GM21786 (cell line): ENCODE results near the gene GTF3C5.
"Not testable (repeated sequence)": the region's sequence is repeated elsewhere in the genome, so short reads cannot be mapped to it uniquely, and the experiment has no call there.

Source experiments
- ATAC-seq: cut with Tn5 transposase; IDR thresholded peaks from one replicate; pipeline ENCODE4 v1.9.1; 2021; ENCODE audit not compliant: unreplicated experiment

GTF3C5 gene

DNA sequence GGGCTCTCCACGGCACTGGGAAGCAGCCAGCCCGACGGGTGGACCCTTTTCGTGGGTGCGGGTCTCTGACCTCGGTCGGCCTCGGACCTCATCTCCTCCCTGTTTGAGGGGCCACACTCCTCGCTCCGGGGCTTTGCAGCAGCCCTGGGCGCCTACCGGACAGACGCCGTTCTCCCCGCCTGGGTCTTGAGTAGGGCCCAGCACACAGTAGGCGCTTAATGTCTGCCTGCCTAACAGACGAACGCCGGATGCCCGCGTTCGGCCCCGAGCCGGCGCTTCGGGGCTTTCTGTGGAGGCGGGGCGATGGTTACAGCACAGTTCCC lies 842 bp upstream of the GTF3C5 start:
- peak; percentile 5 for ATAC-seq

DNA sequence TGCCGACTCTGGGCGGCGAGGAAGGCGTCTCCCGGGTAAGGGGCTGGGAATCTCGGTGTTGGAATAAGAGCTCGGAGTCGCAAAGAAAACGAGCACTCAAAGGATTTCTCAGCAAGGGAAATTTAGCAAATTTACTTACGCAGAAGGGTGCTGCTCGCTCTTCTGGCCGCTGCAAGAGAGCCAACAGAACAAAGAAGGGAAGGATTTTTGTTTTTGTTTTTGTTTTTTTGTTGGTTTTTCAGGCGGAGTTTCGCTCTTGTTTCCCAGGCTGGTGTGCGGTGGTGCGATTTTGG lies 279 bp downstream of the GTF3C5 start:
- ATAC-seq = no peak

DNA sequence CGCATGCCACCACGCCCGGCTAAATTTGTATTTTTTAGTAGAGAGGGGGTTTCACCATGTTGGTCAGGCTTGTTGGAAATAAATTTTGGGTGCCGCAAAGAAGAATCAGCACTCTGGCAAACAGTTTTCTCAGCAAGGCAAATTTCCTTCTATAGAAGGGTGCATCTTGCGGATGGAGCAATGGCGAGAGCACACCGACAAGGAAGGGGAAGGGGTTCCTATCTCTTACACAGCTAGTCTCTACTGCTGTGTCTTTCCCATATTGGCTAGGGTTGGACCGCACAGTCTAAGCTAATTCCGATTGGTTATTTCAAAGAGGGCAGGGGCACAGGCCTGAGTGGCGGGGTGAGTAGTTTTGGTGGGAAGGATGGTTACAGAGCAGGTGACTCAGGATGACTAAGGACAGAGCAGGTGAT lies 707 bp downstream of the GTF3C5 start:
- no peak for ATAC-seq

DNA sequence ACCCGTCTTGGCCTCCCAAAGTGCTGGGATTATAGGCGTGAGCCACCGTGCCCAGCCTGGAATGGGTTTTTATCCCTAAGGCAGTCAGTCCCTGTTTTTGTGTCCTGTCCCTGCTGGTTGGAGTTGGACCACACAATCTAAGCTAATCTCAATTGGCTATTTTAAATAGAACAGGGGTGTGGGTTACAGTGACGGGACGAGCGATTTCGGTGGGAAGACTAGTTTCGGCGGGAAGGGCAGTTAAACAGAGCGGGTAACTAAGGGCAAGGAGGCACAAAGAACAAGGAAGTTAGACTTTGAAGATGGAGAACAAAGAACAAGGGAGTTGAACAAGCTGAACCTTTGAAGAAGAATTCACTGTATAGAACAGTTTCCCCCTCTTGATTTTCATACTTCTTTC lies 1.4 kb downstream of the GTF3C5 start:
- ATAC-seq = no peak

DNA sequence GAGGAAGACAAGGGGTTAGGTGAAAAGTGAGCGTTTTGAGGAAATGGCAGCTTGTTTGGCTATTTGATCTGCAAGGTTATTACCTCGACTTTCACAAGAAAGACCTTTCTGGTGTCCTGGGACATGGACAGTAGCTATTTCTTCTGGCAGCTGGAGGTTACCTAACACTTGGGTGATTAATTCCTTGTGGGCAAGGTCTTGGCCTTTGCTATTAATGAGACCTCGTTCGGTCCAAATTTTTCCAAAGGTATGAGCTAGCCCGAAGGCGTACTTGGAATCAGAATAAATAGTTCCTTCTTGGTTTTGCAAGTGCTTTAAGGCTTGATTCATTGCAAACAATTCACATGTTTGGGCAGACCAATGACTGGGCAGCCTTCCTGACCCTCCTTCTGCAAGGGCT lies 4.9 kb downstream of the GTF3C5 start:
- no peak for ATAC-seq

DNA sequence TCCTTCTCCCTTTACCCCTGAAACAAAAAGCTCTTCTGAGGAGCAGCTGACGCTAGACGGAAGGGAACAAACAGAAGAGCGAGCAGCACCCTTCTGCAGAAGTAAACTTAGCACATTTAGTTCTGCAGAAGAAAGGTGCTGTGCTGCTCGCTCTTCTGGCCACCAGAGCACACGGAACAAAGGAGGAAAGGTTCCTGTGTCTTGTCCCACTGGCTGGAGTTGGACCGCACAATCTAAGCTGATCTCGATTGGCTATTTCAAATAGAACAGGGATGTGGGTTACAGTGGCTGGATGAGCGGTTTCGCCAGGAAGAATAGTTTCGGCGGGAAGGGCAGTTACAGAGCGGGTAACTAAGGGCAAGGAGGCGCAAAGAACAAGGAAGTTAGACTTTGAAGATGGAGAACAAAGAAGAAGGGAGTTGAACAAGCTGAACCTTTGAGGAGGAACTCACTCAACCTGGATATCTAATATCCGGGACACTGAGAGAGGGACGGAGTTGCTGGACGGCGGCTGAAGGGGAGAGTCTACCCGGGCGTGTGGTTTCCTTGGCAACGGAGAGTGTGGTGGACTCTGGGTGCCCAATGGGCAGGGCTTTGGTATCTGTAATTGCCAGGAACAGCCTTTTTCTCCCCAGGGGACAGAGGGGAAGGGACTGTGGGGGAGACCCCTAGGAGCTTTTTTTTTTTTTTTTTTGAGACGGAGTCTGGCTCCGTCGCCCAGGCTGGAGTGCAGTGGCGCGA lies 7.1 kb downstream of the GTF3C5 start:
- ATAC-seq = no peak

DNA sequence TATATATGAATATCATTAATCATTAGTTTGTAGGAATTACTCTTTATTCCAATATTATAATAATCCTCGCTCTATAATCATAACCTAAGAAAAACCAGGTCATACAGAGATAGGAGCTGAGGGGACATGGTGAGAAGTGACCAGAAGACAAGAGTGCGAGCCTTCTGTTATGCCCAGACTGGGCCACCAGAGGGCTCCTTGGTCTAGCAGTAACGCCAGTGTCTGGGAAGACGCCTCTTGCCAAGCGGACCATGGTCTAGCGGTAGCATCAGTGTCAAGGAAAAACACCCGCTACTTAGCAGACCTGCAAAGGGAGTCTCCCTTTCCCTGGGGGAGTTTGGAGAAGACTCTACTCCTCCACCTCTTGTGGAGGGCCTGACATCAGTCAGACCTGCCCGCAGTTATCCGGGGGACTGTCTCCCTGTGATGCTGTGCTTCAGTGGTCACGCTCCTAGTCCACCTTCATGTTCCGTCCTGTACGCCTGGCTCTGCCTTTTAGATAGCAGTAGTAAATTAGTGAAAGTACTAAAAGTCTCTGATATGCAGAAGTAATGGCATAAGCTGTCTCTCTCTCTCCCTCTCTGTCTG lies 10.2 kb downstream of the GTF3C5 start:
- ATAC-seq = not testable (repeated sequence)

DNA sequence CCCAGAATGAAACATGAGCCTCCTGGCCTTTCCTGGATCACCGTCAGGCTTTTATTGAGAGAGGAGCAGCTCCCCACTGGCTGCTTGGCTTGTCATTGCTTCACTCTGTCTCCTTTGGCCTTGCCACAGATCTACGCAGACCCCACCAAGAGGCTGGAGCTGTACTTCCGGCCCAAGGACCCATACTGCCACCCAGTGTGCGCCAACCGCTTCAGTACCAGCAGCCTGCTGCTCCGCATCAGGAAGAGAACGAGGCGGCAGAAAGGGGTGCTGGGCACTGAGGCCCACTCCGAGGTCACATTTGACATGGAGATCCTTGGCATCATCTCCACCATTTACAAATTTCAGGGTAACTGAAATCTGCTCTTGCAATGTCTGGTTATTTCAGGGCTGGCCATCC lies 11.2 kb downstream of the GTF3C5 start:
- ATAC-seq = no peak

DNA sequence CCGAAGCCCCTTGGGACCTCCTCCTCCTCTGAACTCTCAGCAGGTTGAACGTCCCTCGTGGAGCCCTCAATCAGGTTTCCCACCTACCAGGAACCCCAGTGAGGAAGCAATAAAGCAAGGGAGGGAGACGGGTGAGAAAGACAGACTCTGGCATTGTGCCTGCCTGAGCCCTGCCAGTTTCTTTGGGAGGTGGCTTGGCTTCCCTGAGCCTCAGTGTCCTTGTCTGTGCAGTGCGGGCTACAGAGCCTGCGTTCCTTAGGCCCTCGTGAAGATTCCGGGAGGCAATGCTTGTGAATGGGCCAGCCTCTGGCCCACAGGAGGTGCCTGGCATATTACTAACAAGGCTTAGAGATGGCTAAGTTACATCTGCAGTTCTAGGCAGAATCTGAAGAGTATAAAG lies 11.9 kb downstream of the GTF3C5 start:
- ATAC-seq = no peak

DNA sequence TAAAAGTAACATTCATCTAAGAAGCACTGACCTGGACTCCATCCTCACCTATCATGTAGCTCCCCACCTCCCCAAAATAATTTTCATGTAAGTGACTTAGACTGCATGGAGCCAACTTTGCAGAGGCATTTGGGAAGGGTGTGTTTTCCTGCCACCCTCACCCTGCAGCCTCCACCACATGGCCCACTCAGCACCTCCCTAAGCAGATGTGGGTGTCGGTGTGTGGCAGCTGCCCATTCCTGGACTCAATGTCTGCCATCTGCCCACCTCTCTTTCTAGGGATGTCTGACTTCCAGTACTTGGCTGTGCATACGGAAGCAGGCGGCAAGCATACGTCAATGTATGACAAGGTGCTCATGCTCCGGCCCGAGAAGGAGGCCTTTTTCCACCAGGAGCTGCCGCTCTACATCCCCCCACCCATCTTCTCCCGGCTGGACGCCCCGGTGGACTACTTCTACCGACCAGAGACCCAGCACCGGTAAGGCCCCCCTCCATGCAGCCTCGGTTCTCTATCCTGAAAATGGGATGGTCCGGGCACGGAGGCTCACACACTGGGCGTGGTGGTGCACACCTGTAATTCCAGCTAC lies 12.7 kb downstream of the GTF3C5 start:
- no peak for ATAC-seq

DNA sequence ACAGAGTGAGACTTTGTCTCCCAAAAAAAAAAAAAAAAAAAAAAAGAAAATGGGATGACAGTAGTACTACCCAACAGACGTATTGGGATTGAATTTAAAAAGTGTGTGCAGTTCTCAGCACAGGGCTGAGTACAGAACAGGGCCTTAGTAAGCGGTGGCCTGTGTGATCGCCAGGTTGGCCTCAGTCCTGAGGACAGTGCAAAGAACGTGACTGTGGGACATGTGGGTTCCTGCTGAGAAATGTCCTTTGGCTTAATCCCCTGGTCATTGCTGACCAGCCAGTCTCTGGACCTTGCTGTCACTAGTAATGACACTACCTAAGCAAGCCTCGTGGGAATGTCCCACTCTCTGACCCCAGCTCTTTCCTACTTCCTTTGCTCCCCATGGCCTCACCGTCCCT lies 13.3 kb downstream of the GTF3C5 start:
- ATAC-seq = no peak

DNA sequence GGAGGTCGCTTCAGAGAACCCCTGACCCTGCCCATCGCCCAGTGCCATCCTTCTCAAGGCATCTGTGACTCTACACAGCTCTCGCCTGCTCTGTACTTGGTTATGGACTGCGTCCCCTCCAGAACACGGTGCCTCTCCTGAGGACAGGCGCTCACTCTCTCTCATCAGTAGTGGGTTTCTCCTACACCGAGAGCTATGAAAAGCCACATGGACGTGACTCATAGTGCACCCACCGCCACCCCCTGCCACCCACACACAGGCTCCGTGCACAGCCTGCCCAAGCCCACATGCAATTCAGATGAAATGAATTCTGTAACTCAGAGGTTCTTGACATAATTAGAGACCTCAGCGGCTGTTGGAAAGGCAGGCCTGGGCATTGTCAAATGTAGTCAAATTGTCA lies 13.9 kb downstream of the GTF3C5 start:
- no peak for ATAC-seq

DNA sequence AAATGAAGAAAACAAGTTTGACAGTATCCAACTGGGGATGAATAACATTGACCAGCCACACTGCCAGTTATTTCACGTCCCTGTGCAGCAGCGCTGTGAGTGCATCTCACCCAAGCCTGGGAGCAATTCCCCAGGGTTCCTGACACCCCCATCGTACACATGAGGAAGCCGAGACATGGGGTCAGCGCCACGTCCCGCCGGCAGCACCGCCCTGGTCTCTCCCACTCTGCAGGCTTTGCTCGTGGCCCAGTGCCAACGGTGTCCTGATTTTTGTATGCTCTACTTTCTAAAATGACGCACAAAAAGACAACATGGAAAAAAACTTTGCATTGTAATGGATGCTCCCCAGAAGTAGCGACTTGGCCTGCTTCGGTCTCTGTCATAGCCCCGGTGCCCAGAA lies 14.3 kb downstream of the GTF3C5 start:
- ATAC-seq = no peak

DNA sequence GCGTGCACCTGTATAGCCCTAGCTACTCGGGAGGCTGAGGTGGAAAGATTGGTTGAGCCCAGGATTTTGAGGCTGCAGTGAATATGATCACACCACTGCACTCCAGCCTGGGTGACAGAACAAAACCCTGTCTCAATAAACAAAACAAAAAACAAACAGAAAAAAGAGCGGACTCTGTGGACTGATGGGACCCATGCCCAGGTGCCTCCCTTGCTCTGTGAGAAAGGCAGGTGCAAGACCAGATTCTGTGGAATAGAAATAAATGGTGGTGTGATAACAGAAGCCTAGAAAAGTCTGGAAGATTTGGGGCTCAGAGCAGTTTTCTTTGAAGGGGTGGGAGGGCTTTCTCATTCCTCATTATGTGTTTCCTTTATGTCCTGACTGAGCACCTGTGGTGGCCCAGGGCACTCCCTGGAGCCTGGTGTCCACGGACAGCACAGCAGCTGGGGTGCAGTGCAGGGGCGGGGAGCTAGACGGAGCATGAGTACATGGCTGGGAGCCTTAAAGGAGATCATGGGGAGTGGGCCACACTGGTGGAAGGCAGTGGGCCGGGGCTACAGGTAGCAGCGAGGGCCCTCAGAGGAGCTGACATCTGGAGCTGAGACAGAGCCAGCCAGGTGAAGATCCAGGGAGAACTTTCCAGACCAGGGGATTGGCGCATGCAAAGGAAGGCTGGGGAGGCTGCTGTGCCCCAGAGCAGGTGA lies 15.6 kb downstream of the GTF3C5 start:
- no peak for ATAC-seq

DNA sequence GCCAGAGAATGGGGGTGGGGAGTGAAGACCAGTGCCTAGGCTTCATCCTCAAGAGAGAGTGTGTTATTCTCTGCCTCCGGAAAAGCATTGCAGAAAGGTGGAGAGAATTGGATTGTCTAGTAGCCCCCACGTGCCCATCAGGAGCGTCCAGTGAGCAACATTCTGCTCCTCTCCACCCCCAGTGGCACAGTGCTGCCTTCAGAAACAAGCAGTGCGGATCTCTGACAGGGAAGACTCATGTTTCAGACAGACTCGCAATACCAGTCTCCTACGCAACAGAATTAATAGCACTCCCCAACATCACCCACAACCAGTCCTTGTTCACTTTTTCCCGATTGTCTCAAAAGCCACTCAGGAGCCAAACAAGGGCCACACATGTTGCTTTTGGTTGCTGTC lies 16.1 kb downstream of the GTF3C5 start:
- ATAC-seq = no peak

DNA sequence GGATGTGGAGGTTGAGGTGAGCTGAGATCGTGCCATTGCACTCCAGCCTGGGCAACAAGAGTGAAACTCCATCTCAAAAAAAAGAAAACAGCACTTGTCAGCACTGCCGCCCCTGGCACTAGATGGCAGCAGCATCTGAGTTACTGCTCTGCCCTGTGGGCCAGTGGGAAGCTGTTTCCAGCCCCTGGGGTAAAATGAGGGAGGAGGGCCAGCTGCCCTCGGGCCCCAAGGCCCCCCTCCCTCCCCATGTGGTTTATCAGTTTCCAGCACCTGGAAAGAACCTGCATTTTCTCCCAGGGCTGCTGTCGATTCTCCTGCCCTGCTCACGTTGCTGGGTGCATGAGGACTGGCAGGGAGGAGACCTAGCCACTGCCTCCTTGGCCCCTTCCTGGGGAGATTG lies 17.8 kb downstream of the GTF3C5 start:
- no peak for ATAC-seq

DNA sequence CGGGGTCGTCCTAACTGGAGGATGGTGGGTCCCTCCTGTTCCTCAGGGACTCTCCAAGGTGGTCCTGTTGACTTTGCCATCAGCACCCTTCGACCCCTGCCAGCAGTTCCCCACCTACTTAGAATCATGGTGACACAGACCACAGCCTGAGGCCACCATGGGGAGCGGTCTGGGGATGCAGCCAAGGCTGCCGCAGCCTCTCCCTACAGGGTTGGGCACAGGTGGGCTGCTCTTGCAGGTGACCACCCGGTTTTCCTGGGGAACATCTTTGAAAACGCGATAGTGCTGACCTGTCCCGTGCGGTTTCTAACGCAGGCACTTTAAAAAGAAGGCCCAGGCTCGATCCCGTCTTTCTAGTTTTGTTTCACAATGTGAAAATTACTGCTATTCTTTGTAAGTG lies 18.2 kb downstream of the GTF3C5 start:
- ATAC-seq = no peak

DNA sequence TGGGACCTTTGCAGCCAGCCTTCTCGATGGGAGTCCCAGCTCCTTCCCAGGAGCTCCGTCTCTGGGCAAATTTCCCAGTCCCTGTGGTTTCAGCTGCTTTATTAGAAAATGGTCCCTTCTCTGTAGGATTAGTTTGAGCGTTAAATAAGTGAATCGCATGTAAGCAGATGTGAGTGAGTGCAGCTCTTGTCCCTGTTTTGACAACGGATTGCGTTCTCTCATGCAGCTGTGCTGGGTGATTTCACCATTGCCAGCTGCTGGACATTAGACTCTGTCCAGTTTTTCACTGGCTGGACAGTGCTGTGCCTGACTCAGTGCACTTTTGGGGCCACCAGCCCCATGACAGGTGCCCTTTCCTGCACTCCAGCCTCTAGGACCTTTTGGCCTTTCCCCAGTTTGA lies 19.3 kb downstream of the GTF3C5 start:
- no peak for ATAC-seq

DNA sequence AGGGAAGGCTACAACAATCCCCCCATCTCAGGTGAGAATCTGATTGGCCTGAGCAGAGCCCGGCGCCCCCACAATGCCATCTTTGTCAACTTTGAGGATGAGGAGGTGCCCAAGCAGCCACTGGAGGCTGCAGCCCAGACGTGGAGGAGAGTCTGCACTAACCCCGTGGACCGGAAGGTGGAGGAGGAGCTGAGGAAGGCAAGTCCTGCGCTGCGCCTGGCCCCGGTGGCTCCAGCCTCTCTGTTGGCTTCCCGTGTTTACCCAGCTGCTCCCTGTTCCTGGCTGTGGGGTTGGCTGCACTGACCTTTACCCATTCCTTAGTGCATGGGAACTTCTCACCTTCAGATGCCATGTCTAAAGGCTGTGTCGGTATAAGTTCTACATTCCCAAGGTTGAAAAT lies 20.0 kb downstream of the GTF3C5 start:
- ATAC-seq = no peak

DNA sequence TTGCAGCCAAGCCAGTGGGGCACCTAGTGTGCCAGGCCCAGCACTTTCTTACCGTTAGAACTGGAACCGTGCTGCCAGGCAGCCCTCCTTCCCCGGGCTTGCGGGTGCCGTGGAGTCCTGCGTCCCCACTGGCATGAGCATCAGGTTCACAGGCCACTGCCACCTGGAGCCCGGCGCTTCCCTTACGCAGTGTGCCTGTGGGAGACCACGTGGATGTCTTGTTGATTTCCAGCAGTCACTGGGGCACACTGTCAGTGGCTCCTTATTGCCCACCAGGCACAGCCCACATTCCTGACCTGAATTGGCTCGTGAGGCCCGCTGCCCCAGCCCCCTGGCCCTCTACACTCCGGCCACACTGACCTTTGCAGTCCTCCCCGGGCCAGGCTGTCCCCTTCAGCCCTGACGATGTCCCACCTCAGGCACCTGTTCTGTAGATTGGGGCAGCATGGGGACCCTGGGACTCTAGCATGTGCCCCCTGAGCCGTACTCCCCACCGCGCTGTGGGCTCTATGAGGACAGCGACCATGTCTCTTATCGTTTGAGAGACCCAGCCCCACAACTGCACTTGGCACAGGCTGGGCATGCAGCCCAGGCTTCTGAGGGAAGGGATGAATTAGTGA lies 20.6 kb downstream of the GTF3C5 start:
- ATAC-seq = no peak

DNA sequence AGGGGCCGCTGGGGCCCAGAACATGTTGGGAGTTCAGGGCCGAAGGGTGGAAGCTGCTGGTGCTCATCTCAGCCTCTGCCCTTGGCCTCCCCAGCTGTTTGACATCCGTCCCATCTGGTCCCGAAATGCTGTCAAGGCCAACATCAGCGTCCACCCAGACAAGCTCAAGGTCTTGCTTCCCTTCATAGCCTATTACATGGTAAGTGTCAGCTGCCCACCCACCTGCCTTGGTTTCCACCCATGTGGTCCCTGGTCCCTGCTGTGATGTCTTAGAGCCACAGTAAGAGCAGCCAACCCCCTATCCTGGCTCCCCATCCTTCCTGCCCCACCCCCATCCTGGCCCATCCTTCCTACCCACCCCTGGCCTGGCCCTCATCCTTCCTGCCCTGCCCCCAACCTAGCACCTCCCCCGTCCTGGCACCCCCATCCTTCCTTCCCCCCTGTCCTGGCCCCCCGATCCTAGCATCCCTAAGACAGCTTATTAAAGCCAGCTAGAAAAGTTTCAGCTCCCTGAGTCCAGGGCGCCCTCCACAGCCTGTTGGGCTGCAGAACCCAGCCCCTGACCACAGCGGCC lies 21.3 kb downstream of the GTF3C5 start:
- ATAC-seq = no peak
